CD4-positive, alpha-beta memory T cell (primary cell): ENCODE measurements around the gene MAGI2. TPM values are rescaled to one million over a fixed set of nuclear protein-coding genes. Genes with fewer than 3 reads are reported as not detected.
"Not testable (repeated sequence)": the region's sequence is repeated elsewhere in the genome, so short reads cannot be mapped to it uniquely, and the experiment has no call there.

Source experiments
- CTCF ChIA-PET: fragments of 350-600 bp; sonication (Branson Sonifier 250); formaldehyde crosslinking; loops from one replicate; lab custom pipeline; 2021; ENCODE audit warnings: inconsistent platforms; ENCODE audit not compliant: partially characterized antibody; lab: Charles Lee
- POLR2A ChIA-PET: fragments of 350-600 bp; sonication (Branson Sonifier 250); formaldehyde crosslinking; loops from one replicate; lab custom pipeline; 2021; ENCODE audit not compliant: partially characterized antibody; lab: Charles Lee
- DNase-seq, 5 donors: peaks; one replicate each; pipeline versions ENCODE4 v3.0.0 to v3.0.0-alpha.2; 2020 to 2022; ENCODE audit warnings: mixed read lengths in 1 of 5
- H3K27ac ChIP-seq: one replicate; pipeline ENCODE4 v1.7.0; 2013; ENCODE audit warnings: low read depth, low read length
- H3K27me3 ChIP-seq: 2 replicates; pipeline ENCODE4 v1.7.0; 2013; ENCODE audit warnings: mild to moderate bottlenecking, low read length, moderate library complexity; ENCODE audit not compliant: insufficient read depth
- H3K36me3 ChIP-seq: 2 replicates; pipeline ENCODE4 v1.7.0; 2013; ENCODE audit warnings: mild to moderate bottlenecking, low read length, moderate library complexity; ENCODE audit not compliant: insufficient read depth
- H3K4me1 ChIP-seq: 2 replicates; pipeline ENCODE4 v1.7.0; 2013; ENCODE audit warnings: mild to moderate bottlenecking, low read length, moderate library complexity; ENCODE audit not compliant: insufficient read depth
- H3K4me3 ChIP-seq, 2 donors: one replicate each; pipeline ENCODE4 v1.7.0; 2013; ENCODE audit warnings: low read length in 2 of 2, mild to moderate bottlenecking in 1 of 2
- H3K9me3 ChIP-seq, 2 donors: one replicate each; pipeline ENCODE4 v1.7.0; 2013; ENCODE audit warnings: low read length in 2 of 2, control low read depth in 1 of 2; ENCODE audit not compliant: control insufficient read depth in 1 of 2
- H3K27ac Mint-ChIP-seq, 7 donors: one replicate each; pipeline ENCODE4 v1.8.0; 2020 to 2021; ENCODE audit warnings: mixed read lengths in 7 of 7, mild to moderate bottlenecking in 6 of 7, inconsistent platforms in 3 of 7, moderate library complexity in 3 of 7
- H3K27me3 Mint-ChIP-seq, 2 donors: one replicate each; pipeline ENCODE4 v1.8.0; 2020 to 2021; ENCODE audit warnings: mixed read lengths in 2 of 2
- H3K36me3 Mint-ChIP-seq, 2 donors: one replicate each; pipeline ENCODE4 v1.8.0; 2020 to 2021; ENCODE audit warnings: mixed read lengths in 2 of 2, inconsistent platforms in 1 of 2, mild to moderate bottlenecking in 1 of 2
- H3K4me1 Mint-ChIP-seq, 4 donors: one replicate each; pipeline ENCODE4 v1.8.0; 2020 to 2021; ENCODE audit warnings: mixed read lengths in 4 of 4, mild to moderate bottlenecking in 1 of 4
- H3K4me3 Mint-ChIP-seq, 8 donors: one replicate each; pipeline ENCODE4 v1.8.0; 2020 to 2021; ENCODE audit warnings: mixed read lengths in 8 of 8, mild to moderate bottlenecking in 7 of 8, moderate library complexity in 6 of 8, inconsistent platforms in 3 of 8
- H3K9me3 Mint-ChIP-seq, 8 donors: one replicate each; pipeline ENCODE4 v1.8.0; 2020 to 2021; ENCODE audit warnings: mixed read lengths in 8 of 8, mild to moderate bottlenecking in 5 of 8, inconsistent platforms in 3 of 8, moderate library complexity in 1 of 8
- intact Hi-C: fragments of 100-400 bp; cut with micrococcal nuclease; formaldehyde crosslinking; loops from one replicate; pipeline ENCODE4 v1.15.1; 2023
- polyA plus RNA-seq, 2 donors: library from polyadenylated mRNA; unstranded; fragments of 300-500 nt; fragmentation: Illumina TruSeq; gene quantifications; one replicate each; pipeline ENCODE4 v1.2.3, GENCODE V29; 2021
- total RNA-seq, 2 experiments: library from RNA; stranded (reverse); gene quantifications; one replicate each; pipeline ENCODE4 v1.2.3, GENCODE V29; 2021

The MAGI2 gene
- total and polyA plus RNA-seq, 4 experiments from 2014 or later = 0.23 to 0.25 TPM; not detected in 2

- ChIA-PET POLR2A (no interaction called here), CTCF (no interaction called here)
- intact Hi-C loops = no loop called here
- H3K4me1 Mint-ChIP-seq = no peaks in the 10 kb centered on the region
- H3K9me3 ChIP-seq = no peaks in the 10 kb centered on the region
- no peak overlapping the region for H3K27ac Mint-ChIP-seq
- H3K27ac ChIP-seq = no peak overlapping the region
- DNase-seq = no peak
- no peaks in the 10 kb centered on the region for H3K36me3 ChIP-seq
- no peaks in the 10 kb centered on the region for H3K27me3 Mint-ChIP-seq
- peaks cover 0 to 10% (median 4%) of the 10 kb centered on the region in 8 donors for H3K9me3 Mint-ChIP-seq
- H3K4me1 ChIP-seq = no peaks in the 10 kb centered on the region
- no peak overlapping the region for H3K4me3 Mint-ChIP-seq
- H3K4me3 ChIP-seq = no peak overlapping the region
- no peaks in the 10 kb centered on the region for H3K27me3 ChIP-seq
- no peaks in the 10 kb centered on the region for H3K36me3 Mint-ChIP-seq
These were observed 407.4 kb downstream of the MAGI2 start for GRCh38 chr7:79046061-79046460.

DNA sequence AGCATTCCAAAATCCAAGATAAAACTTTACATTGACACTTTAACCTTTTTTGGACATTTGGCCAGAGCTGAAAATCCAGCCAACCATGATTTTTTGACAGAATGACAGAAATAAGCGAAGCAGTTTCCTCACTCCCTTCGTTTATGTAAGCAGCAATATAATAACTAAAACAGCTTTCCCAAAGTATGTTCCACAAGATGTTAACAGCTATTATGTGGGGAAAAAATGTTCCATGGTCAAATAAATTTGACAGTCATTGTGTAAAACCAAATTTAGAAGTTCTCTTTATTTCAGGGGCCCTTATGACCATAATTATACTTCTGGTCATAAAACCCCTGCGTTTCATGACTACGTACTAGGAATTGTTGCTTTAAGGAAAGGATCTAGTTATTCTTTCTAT is 416.5 kb downstream of the MAGI2 start:
- ChIA-PET CTCF (no interaction called here), POLR2A (no interaction called here)
- no peaks in the 10 kb centered on the region for H3K4me1 Mint-ChIP-seq
- H3K36me3 ChIP-seq = no peaks in the 10 kb centered on the region
- H3K27me3 ChIP-seq = no peaks in the 10 kb centered on the region
- intact Hi-C loops = no loop called here
- peaks cover 0 to 7% (median 3%) of the 10 kb centered on the region in 8 donors for H3K9me3 Mint-ChIP-seq
- no peaks in the 10 kb centered on the region for H3K9me3 ChIP-seq
- no peak overlapping the region for H3K4me3 Mint-ChIP-seq
- H3K4me1 ChIP-seq = no peaks in the 10 kb centered on the region
- no peak overlapping the region for H3K27ac ChIP-seq
- no peaks in the 10 kb centered on the region for H3K27me3 Mint-ChIP-seq
- no peak overlapping the region for H3K4me3 ChIP-seq
- H3K36me3 Mint-ChIP-seq = no peaks in the 10 kb centered on the region
- H3K27ac Mint-ChIP-seq = no peak overlapping the region
- no peak for DNase-seq

GRCh38 chr7:79036356-79036755 is 417.1 kb downstream of the MAGI2 start:
- no peaks in the 10 kb centered on the region for H3K36me3 ChIP-seq
- H3K4me1 ChIP-seq = no peaks in the 10 kb centered on the region
- H3K27ac ChIP-seq = no peak overlapping the region
- no peaks in the 10 kb centered on the region for H3K27me3 ChIP-seq
- no peak overlapping the region for H3K4me3 ChIP-seq
- Mint-ChIP-seq H3K9me3 (peaks cover 0 to 7% (median 3%) of the 10 kb centered on the region in 8 donors), H3K36me3 (no peaks in the 10 kb centered on the region), H3K4me3 (no peak overlapping the region), H3K4me1 (no peaks in the 10 kb centered on the region), H3K27me3 (no peaks in the 10 kb centered on the region), H3K27ac (no peak overlapping the region)
- ChIA-PET POLR2A (no interaction called here), CTCF (no interaction called here)
- DNase-seq = no peak
- intact Hi-C loops = no loop called here
- no peaks in the 10 kb centered on the region for H3K9me3 ChIP-seq

- no peak for DNase-seq
- Histone ChIP-seq H3K27me3 (no peaks in the 10 kb centered on the region), H3K9me3 (no peaks in the 10 kb centered on the region), H3K27ac (no peak overlapping the region), H3K4me1 (no peaks in the 10 kb centered on the region), H3K4me3 (no peak overlapping the region), H3K36me3 (no peaks in the 10 kb centered on the region)
- no peak overlapping the region for H3K27ac Mint-ChIP-seq
- no peaks in the 10 kb centered on the region for H3K4me1 Mint-ChIP-seq
- H3K9me3 Mint-ChIP-seq = peaks cover 0 to 7% (median 3%) of the 10 kb centered on the region in 8 donors
- POLR2A ChIA-PET = no interaction called here
- no peaks in the 10 kb centered on the region for H3K27me3 Mint-ChIP-seq
- no peak overlapping the region for H3K4me3 Mint-ChIP-seq
- intact Hi-C loops = no loop called here
- no peaks in the 10 kb centered on the region for H3K36me3 Mint-ChIP-seq
- CTCF ChIA-PET = no interaction called here
These were observed 417.6 kb downstream of the MAGI2 start for GRCh38 chr7:79035858-79036257.

DNA sequence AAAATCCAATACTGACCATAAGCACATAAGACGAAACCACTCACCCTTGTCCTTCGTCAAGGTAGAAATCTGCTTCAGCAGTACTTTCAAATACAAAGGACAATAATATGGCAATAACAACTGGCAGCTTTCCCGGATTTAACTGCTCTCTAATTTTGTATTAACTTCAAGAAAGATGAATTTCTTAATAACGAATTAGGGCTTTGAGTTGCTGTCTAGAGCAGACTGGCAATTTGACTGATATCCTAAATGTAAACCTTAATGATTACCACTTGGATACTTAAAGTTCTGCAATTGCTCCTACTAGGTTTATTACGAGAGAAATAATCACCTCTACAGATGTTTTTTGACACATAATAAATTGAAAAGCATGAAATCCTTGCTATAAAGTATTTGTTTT is 418.7 kb downstream of the MAGI2 start:
- Histone ChIP-seq H3K4me1 (no peaks in the 10 kb centered on the region), H3K27ac (no peak overlapping the region), H3K27me3 (no peaks in the 10 kb centered on the region), H3K36me3 (no peaks in the 10 kb centered on the region), H3K4me3 (no peak overlapping the region), H3K9me3 (no peaks in the 10 kb centered on the region)
- no peaks in the 10 kb centered on the region for H3K36me3 Mint-ChIP-seq
- H3K9me3 Mint-ChIP-seq = peaks cover 0 to 6% (median 3%) of the 10 kb centered on the region in 8 donors
- ChIA-PET CTCF (no interaction called here), POLR2A (no interaction called here)
- H3K27me3 Mint-ChIP-seq = no peaks in the 10 kb centered on the region
- H3K4me1 Mint-ChIP-seq = no peaks in the 10 kb centered on the region
- intact Hi-C loops = no loop called here
- no peak overlapping the region for H3K4me3 Mint-ChIP-seq
- DNase-seq = no peak
- H3K27ac Mint-ChIP-seq = no peak overlapping the region

- H3K27me3 Mint-ChIP-seq, DNase-seq: not testable (repeated sequence)
These were observed 433.8 kb downstream of the MAGI2 start for GRCh38 chr7:79019711-79020110.

DNA sequence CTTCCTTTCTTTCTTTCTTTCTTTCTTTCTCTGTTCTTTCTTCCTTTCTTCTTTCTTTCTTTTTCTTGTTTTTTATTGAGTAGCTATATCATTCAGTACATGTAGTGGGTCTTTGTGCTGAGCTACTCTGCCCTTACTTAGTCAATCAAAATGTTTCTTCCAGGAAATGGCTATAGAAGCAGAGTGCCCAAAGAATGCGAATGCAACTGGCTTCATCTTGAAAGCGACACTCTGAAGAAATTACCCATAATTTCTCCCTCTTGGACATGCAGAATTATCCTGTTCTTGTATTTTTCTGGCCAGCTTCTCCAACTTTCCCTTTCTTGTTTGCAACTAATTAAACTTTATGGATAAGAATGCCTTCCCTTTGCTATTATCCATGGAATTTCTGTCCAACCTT is 441.5 kb downstream of the MAGI2 start:
- no peaks in the 10 kb centered on the region for H3K36me3 ChIP-seq
- no peaks in the 10 kb centered on the region for H3K4me1 Mint-ChIP-seq
- H3K27me3 Mint-ChIP-seq = no peaks in the 10 kb centered on the region
- no peaks in the 10 kb centered on the region for H3K27me3 ChIP-seq
- DNase-seq = no peak
- H3K27ac ChIP-seq = no peak overlapping the region
- H3K4me3 Mint-ChIP-seq = no peak overlapping the region
- intact Hi-C loops = no loop called here
- no peaks in the 10 kb centered on the region for H3K4me1 ChIP-seq
- no peak overlapping the region for H3K27ac Mint-ChIP-seq
- H3K9me3 Mint-ChIP-seq = peaks cover 0 to 10% (median 0%) of the 10 kb centered on the region in 8 donors
- no peaks in the 10 kb centered on the region for H3K9me3 ChIP-seq
- ChIA-PET CTCF (no interaction called here), POLR2A (no interaction called here)
- H3K4me3 ChIP-seq = no peak overlapping the region
- no peaks in the 10 kb centered on the region for H3K36me3 Mint-ChIP-seq

More at GRCh38 chr7:79019711-79020110, 433.8 kb downstream of the MAGI2 start:
- POLR2A ChIA-PET, H3K4me1 Mint-ChIP-seq, intact Hi-C loops, H3K4me3 ChIP-seq, H3K27me3 ChIP-seq, H3K27ac Mint-ChIP-seq, H3K36me3 Mint-ChIP-seq, CTCF ChIA-PET, H3K4me1 ChIP-seq, H3K4me3 Mint-ChIP-seq, H3K27ac ChIP-seq, H3K36me3 ChIP-seq, H3K9me3 ChIP-seq: not testable (repeated sequence)
- peaks cover 5 to 50% (median 27%) of the 10 kb centered on the region in 8 donors for H3K9me3 Mint-ChIP-seq

- intact Hi-C loops = no loop called here
- DNase-seq = no peak
- POLR2A ChIA-PET = no interaction called here
- H3K36me3 ChIP-seq = no peaks in the 10 kb centered on the region
- CTCF ChIA-PET = no interaction called here
- Mint-ChIP-seq H3K9me3 (peaks cover 0 to 14% (median 0%) of the 10 kb centered on the region in 8 donors), H3K27ac (no peak overlapping the region), H3K27me3 (no peaks in the 10 kb centered on the region), H3K36me3 (no peaks in the 10 kb centered on the region), H3K4me3 (no peak overlapping the region), H3K4me1 (no peaks in the 10 kb centered on the region)
- H3K9me3 ChIP-seq = no peaks in the 10 kb centered on the region
- no peaks in the 10 kb centered on the region for H3K4me1 ChIP-seq
- H3K4me3 ChIP-seq = no peak overlapping the region
- H3K27ac ChIP-seq = no peak overlapping the region
- no peaks in the 10 kb centered on the region for H3K27me3 ChIP-seq
These were observed 443.8 kb downstream of the MAGI2 start for GRCh38 chr7:79009647-79010046.
